GM12874 (cell line): ENCODE measurements around the gene EXOC7.
A peak's percentile ranks its signal among the peaks of the same experiment; 100 is the strongest.

Source experiments
- CTCF ChIP-seq: IDR thresholded peaks from 2 replicates; pipeline ENCODE4 v1.5.1; 2011; ENCODE audit warnings: low read depth, mild to moderate bottlenecking, control low read depth, low read length, moderate library complexity; ENCODE audit not compliant: insufficient read depth

The EXOC7 gene

GRCh38 chr17:76141212-76142038 is 37.8 kb upstream of the EXOC7 start, which contains the start of gene FOXJ1:
FOXJ1 (minus strand) TSS chr17:76141245; CDS start chr17:76140395, 850 bp downstream.
- no peak for TF ChIP-seq CTCF

- no peak for TF ChIP-seq CTCF
Observed at GRCh38 chr17:76140661-76141211, 37.1 kb upstream of the EXOC7 start.

GRCh38 chr17:76139801-76140660 is 36.4 kb upstream of the EXOC7 start:
- TF ChIP-seq CTCF = peak; percentile 40

GRCh38 chr17:76138896-76139752 is 35.5 kb upstream of the EXOC7 start:
- no peak for TF ChIP-seq CTCF

- no peak for TF ChIP-seq CTCF
Observed at GRCh38 chr17:76138234-76138895, 34.8 kb upstream of the EXOC7 start.

- TF ChIP-seq CTCF = no peak
Observed at GRCh38 chr17:76137351-76138233, 34.0 kb upstream of the EXOC7 start.
